WI38 (cell line): Measurements from ENCODE around the gene VPS37B.
"Not testable (repeated sequence)": the region's sequence is repeated elsewhere in the genome, so short reads cannot be mapped to it uniquely, and the experiment has no call there.

Experiments used
- H3K4me3 ChIP-seq: 2 replicates; pipeline ENCODE4 v1.5.1; 2011; ENCODE audit warnings: low read depth, mild to moderate bottlenecking, control low read depth, low read length
- CTCF ChIP-seq: IDR thresholded peaks from 2 replicates; pipeline ENCODE4 v1.5.1; 2012; ENCODE audit warnings: low read depth, mild to moderate bottlenecking, control low read depth, low read length

The VPS37B gene

DNA sequence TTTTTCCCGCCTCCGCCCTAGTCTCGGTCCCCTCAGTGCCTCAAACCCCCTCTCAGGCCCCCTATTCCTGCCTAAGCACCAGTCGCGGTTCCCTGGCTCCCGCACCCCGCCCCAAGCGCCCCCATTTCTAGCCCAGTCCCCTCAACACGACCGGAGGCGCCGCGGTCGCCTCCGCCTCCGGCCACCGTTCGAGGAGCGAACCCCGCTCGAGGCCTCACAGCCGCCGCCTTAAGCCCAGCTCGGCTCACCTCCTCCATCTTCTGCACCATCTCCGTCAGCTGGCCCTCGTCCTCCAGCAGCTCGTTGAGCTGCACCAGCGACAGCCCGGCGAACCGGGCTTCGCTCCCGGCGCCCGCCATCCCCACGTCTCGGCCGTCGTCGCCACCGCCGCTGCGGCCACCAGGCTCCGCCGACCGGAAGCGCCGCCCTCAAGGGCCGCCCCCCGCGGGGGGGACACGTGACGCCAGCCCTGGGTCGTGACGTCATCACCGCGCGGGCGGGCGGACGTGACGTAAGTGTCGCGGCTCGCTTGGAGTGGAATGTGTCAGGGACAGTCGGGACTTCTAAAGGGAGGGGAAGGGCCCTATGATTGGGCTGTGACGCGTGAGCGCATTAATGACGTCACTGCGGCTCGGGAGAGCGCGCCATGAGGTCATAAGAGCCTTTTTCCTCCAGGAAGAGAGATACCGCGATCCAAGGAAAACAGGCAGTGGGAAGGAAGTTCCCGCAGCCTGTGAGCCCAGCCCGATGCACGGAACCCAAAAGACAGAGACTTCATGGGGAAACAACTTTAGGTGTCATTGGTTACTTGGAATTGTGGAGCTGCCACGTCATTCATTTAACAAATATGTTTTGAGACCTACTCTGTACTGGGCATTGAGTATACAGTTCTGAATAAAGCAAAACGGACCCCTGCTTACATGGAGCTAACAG lies at the start of gene VPS37B:
TSS of gene VPS37B (minus strand) at position 421 of the 933 bp plus-strand sequence. CDS start at position 359, 62 bp downstream.
- TF ChIP-seq CTCF = no peak
- peak within 1 kb of the TSS; percentile 99 for H3K4me3 ChIP-seq

DNA sequence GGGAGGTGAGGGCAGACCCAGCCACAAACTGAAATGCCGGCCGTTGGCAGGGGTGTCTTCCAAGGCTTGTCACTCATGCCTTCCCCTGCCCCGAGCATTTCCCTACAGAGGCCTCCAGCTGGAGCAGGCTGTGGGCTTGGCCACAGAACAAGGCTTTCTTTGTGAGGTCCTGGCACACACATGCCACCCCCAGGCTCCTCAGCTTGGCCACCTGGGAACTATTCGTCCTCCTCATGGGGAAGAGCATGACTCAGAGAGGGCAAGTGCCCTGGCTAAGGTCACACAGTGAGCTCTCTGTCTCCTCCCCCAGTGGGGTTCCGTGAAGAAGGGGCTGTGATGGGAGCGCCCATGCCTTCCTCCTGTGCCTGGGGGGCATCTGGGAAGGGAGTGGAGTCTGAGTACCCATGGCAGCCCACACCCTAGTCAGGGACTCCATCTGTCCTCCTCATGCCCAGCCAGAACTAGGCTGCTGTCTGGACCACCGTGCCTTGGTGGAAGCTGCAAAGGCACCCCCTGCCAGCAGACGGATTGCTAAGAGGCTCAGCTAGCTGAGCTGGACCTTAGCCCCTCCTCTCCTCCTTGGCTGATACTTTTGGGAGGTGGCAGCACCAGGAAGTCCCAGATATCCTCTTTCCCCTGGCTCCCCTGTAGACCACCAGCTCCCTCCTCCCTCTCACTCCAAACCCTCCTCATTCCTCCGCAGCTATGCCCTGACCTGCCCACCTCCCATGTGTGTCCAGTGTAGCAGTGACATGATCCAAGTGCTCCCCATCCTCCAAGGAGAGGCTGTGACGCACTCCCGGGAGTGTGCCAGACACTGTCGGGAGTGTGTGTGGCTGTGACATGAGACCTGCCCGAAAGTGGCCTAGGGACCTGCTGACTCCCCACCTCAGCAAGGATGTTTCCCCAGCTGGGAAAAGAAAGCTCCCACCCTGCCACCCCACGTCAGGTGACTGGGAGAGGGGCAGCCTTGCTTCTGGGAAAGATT lies 49.0 kb upstream of the VPS37B start:
- TF ChIP-seq CTCF = no peak
- H3K4me3 ChIP-seq = no peak overlapping the region

DNA sequence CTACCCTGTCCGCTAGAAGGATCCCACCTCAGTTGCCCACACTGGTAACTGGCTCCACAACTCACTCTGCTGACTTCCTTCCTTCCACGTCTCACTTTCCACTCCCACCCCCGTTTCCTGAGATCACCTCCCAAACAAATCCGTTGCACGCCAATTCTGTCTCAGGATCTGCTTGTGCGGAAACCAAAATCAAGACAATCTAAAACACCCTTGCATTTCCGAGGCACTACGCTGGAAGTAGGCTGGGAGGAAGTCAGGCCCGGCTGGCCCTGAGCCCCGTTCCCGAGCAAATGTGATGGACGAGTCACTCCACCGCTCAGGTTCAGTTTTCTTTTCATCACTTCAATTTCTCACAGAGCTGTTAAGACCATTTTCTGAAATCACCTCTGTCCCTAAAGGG lies 47.3 kb upstream of the VPS37B start:
- no peak for TF ChIP-seq CTCF
- no peak overlapping the region for H3K4me3 ChIP-seq

GRCh38 chr12:122942637-122943036 lies 46.7 kb upstream of the VPS37B start:
- H3K4me3 ChIP-seq = no peak overlapping the region
- TF ChIP-seq CTCF = no peak

GRCh38 chr12:122941351-122941750 lies 45.4 kb upstream of the VPS37B start:
- H3K4me3 ChIP-seq = not testable (repeated sequence)

DNA sequence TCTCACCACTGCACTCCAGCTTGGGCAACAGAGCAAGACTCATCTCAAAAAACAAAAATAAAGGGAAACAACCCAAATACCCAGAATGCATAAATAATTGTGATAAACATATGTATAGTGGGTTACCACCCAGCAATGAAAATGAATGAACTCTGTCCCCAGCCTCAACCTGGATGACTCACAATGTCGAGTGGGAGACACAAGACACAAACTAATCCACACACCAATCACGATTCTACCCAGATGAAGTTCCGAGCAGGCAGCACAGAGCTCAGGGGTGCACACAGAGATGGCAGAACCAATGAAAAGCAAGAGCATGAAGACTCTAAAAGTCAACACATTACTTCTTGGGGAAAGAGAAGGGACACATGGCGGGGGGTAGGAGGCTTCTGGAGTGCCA lies 43.2 kb upstream of the VPS37B start:
- no peak overlapping the region for H3K4me3 ChIP-seq
- TF ChIP-seq CTCF = no peak

DNA sequence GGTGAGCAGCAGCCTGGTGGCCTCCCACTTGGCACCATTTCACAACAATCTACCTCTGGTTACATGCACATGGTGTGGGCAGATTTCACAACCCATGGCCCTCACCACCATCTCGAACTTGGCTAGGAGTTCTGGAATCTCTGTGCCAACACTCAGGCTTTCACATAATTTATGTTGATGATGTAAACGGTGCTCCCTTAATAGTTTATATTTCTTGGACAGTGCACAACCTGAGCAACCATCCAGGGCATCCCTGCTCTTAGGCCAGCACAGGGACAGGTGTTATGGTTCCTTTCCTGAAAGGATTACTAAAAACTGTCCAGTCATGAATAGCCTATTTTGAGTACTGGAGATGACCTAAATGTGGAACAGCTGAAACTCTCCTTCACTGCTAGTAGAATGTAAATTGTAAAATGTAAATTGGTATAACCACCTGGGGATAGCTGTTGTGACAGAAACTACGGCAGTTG lies 41.7 kb upstream of the VPS37B start:
- no peak overlapping the region for H3K4me3 ChIP-seq
- TF ChIP-seq CTCF = no peak
